Activated effector memory CD4-positive, alpha-beta T cell treated with Interleukin-2 at 50 U/mL for 16 hours (primary cell): Measurements from ENCODE around the gene OLIG2.

Source experiments
- DNase-seq: peaks from one replicate; pipeline ENCODE4 v3.0.0-alpha.2; 2020

OLIG2 gene

DNA sequence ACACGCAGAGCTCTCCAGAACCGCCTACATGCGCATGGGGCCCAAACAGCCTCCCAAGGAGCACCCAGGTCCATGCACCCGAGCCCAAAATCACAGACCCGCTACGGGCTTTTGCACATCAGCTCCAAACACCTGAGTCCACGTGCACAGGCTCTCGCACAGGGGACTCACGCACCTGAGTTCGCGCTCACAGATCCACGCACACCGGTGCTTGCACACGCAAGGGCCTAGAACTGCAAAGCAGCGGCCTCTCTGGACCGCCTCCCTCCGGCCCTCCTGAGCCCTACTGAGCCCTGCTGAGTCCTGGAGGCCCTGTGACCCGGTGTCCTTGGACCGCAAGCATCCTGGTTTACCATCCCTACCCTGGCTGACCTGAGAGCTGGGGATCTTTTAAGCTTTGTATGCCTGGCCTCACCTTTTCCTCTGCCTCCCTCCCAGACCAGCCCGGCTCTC, 8.3 kb downstream of the OLIG2 start:
- no peak for DNase-seq

DNA sequence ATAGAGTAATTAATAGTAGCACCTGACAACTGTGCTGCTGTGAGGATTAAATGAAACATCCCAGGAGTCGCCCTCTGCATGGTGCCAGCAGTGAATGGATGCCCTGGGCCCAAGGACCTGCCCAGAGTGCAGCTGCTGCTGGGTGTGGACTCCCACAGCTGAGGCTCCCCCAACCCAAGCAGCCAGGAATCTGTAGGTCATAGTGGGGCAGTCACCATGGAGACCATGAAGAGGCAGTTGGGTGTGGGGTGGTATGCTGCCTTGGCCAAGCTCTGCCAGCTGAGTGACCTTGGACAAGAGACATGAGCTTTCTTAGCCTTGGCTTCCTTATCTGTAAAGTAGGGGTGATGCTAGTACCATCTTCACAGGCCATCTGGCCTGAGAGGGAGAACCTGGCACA, 9.4 kb downstream of the OLIG2 start:
- DNase-seq: no peak

DNA sequence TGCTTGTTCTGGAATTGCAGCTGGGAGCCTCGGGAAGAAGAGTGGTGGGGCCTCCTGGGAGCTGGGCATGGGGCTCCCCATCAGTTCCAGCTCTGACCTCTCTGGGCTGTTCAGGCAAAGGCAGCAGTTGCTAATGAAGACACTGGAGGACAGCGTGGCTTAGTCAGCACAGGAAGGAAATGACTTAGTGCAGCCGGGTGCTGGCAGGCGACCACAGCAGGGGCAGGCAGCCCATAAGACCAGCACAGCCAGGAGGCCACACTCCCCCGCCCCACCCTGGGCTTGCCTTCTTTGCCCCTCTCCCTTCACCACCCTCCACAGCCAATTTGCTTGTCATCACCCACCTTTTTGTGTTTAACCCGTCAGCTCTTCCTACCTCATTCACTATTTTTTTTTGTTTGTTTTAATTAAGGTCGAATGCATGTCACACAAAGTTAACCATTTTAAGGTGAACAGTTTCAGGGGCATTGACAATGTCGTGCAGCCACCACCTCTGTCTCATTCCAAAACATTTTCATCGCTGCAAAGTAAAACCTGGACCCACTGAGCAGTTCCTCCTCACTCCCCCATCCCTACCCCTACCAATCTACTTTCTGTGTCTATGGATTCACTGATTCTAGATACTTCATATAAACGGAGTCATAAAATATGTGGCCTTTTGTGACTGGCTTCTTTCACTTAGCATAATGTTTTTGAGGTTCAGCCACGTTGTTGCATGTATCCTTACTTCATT, 10.9 kb downstream of the OLIG2 start:
- no peak for DNase-seq

DNA sequence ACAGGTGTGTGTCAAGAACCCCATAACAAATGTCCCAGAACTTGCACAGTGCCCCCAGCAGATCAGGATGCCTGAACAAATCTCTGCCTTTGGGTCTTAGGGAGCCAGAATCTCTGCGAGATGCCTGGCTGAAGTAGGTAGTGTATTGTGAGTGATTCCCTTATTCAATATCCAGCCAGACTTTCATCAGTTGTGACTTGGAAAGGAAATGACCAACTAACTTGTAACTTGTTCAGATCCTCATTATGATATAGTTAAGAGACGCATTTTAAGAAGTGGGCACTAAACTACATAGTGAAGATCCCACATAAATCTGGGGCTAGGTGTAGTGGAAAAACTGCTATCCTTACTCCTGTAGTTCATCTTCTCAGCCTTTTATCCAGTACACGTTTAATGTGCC, 11.8 kb downstream of the OLIG2 start:
- no peak for DNase-seq

DNA sequence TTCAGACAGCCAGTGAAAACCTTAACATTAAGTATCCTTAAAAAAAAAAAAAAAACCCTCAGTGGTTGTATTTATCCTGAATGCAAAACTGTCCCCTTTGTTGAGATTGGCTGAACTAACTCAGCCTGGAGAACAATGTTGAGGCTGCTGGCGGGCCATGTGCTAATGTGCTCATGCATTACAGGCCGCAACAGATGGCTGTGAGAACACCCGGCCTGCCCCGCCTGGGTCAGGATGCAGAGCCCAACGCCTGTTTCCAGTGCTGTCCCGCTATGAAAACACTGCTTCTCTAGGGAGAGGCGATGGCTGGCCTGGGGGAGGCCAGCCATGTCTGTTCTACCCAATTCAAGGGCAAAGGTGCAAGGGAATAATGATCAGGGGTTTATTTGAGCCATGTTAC, 13.8 kb downstream of the OLIG2 start:
- DNase-seq: no peak

DNA sequence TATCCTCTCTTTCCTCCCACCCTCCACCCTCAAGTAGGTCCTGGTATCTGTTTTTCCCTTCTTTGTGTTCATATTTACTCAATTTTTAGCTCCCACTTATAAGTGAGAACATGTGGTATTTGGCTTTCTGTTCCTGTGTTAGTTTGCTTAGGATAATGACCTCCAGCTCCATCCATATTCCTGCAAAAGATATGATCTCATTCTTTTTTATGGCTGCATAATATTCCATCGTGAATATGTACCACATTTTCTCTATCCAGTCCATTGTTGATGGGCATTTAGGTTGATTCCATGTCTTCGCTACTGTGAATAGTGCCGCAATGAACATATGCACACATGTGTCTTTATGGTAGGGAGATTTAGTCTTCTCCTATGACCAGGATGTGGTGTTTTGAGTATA, 14.5 kb downstream of the OLIG2 start:
- DNase-seq: no peak

DNA sequence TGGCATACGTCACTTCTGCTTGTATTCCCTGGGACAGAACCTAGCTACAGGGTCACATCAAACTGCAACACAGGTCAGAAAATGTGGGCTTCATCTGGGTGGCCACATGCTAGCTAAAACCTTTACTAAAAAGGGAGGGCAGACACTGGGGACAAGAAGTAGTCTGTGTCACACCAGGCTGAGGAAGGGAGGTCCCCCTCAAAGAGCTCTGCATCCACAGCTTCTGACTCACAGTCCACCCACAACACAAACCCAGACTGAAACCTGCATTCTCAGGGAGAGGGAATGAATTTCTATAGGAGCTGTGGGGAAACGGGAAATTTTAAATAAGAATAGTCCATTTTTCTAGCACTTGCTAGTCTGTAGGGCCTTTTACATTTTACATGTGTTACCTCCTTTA, 16.2 kb downstream of the OLIG2 start:
- no peak for DNase-seq

DNA sequence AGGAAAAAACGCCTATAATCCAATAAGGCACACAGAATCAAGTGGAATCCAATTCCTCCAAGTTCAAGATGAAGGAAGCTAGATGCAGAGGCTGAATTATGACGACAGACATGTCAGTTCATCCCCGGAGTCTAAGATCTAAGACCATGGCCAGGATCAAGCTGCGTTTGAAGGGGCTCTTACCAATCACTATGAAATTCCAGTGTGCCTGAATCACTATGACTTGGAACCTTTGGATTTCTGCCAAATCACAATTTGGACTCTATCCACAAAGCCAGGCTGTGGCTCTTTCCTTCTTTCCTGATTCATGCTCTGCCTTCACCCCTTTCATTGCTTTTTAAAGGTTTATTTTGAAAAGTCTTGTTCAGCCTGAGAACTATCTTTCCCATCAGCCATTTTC, 17.1 kb downstream of the OLIG2 start:
- no peak for DNase-seq

DNA sequence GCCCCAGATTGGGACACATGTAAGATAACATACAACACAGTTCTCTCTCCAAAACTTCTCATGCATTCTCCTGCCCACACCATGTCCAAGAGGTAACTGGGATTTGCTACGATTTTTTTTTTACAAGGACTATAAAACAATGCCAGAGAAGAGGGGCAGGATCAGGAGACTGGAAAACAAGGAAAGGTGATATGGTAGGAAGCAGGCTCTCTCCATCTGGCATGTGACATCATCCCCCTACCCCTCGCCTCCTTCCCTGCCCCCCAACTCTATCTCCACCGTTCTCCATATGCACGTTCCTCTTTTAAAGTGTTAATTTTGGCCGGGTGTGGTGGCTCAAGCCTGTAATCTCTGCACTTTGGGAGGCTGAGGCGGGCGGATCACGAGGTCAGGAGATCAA, 20.7 kb downstream of the OLIG2 start:
- DNase-seq: no peak

DNA sequence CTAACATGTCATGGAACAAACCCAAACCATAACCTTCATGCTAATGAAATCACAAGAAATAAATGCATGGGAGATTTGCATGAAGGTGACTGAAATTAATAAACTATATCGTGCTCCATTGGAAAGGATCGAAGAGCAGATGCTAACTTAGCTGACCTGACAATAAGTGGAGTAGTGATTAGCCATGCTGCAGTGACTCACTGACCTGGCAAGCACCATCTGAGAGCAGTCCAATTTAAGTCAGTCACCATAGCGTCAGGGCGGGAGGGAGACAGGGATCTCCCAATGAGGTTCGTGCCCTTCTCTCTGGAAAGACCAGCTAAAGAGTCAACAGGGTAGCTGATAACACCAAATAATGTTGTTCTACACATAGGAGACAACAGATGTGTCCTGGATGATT, 21.5 kb downstream of the OLIG2 start:
- no peak for DNase-seq

DNA sequence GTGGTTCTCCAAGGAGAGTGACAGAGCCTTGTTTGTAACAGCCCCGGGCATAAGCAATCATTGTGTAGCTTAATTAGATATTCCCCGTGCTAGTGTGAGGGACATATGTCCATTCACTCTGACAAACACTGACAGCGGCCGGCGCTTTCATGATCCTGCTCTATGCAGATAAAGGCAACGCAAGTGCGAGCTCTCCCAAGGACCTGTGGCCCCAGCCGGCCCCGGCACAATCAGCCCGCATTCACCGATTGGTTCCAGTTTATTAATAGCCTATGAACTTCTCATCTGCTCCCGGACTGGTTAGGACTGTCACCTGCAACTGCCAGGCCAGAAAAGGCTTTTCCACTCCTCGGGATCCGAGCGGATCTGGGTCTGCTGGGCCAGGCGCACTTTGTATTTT, 26.2 kb downstream of the OLIG2 start:
- no peak for DNase-seq

DNA sequence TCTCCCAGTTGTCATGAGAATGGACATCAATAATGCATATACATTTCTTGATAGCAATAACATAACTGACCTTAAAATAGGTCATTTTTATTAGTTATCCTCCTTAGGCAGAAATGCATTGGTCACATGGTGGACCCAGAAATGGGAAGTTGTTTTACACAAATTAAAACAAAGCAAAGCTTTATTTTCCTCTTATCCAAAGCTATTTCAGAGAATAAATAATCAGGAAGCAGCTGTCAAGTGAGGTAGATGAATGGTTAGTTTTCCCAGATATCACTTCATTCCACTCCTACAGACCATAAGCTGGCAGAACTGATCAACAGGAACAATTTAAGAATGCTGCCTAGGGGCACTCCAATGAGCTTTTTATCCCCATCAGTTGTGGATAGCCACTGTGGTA, 28.2 kb downstream of the OLIG2 start:
- DNase-seq: no peak

DNA sequence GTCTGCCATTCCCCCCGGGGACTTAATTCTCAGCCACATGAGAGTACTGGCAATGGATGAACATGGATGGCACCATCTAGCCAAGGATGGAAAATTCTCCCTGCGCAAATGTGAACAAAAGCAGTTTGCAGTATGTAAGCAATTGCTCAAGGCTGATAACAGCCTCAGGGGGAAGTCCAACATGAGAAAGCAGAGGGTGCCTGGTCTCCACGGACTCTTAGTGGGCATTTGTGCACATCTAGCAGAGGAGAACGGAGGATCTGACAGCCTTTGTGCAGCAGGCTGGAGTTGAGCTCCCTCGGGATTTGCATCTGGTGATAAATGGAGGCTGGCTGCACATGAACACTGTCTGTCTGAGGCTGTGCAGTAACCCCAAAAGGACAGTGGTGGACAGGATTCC, 30.3 kb downstream of the OLIG2 start:
- DNase-seq: no peak

DNA sequence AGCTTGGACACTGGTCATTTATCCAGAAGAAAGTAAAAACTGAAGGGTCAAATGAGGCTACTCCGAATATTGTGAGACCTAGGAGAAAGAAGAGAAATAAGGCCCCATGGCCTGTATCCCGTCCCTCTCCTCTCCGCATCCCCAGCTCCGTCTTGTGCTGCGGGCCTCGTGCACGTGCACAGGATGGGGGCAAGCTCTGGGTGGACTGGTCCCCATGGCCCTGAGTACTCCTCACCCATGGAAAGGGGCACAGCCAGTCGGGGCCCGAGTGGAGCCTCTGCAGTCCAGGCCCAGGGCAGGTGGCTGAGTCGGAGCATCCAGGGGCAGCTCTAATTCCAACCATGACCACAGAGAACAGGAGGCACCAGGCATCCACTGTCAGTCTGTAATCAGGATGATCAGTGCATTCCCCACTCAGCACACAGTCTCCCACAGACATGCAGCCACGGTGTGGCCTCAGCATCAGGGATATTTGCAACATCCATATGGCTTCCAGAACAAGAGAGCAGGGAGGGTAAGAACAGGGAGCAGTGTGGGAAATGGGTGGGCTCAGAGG, 31.7 kb downstream of the OLIG2 start:
- DNase-seq: no peak

DNA sequence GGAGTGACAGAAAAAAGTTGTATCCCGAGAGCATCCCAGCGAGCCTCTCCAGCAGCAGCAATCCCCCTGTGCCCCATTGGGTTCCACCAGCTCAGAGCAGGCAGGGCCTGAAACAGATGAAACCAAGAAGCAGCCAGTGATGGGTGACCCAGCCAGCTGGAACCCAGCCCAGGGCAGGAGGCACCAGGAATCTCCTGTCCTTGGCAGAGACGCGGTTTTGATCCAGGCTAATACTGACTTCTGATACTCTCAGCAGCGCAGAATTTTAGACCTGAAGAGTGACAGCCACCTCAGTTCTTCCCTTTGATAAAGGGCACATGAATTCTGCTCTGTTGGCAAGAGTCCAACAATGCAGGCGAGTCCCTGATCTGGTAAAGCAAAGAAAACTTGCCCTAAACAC, 32.8 kb downstream of the OLIG2 start:
- DNase-seq: no peak

DNA sequence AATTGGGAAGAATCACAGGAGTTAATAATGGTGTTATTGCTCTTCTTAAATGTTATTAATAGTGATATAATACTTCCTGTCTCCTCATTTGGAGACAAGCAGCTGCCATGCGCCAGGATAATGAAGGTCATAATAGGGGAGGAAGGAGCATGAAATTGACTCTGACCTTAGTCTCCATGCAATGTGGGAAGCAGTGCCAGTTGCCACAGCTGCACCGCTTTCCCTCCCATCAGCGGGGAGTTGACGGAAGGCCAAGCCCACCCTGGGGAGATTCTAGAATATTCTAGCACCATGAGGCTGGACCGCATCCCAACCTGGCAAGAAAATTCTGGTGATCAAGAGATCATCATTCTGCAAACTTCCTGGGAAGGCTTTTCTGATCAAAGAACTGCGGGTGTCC, 33.2 kb downstream of the OLIG2 start:
- DNase-seq: no peak

DNA sequence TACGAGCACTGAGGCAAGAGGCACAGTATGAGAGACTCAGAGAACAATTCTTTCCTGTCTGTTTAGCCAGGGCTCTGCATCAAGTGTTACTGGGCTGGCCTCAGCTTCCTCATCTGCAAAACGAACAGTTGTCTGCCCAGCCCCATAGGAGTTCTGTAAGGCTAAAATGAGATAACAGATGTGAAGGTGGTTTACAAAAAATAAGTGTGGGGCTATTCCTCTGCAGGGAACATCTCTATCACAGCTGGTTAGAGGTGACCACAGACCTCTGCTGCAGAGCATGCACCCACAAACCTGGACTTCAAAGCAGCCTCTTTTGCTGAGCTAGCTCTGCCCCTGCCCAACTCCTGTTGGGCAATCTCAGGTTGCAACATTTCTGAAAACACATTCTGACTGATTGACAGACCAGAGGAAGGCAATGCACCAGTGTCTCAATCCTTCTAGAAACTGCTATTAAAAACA, 33.7 kb downstream of the OLIG2 start:
- DNase-seq: no peak

DNA sequence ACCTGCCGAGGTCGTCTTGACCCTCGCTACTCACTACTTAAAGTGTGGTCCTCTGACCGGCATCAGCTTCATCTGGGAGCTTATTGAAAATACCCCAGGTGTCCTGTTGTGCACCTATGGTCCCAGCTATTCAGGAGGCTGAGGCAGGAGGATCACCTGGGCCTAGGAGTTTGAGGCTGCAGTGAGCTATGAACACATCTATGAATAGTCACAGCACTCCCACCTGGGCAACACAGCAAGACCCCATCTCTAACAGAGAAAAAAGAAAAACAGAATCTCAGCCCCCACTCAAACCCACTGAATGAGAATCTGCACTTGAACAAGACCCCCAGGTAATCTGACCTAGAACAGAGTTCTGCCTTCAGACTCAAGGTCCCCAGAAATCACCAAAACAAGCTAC, 35.5 kb downstream of the OLIG2 start:
- no peak for DNase-seq

DNA sequence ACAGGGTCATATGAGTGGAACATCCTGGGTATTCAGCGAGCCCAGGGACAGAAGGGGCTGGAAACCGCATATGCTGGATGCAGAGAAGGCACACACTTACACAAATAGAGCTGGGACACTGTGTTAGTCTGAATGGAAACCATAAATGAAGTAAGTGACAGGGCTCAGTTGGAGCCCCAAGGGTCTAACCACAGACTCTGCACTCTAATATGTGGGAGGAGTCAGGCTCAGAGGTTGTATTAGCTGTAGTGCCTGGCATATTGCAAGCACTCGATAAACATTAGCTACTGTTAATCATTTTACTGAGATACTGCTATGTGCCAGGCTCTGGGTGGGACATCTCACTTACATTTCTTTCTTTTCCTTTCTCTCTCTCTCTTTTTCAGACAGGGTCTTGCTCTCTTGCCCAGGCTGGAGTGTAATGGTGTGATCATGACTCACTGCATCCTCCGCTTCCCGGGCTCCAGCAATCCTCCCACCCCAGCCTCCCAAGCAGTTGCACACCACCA, 37.7 kb downstream of the OLIG2 start:
- no peak for DNase-seq

DNA sequence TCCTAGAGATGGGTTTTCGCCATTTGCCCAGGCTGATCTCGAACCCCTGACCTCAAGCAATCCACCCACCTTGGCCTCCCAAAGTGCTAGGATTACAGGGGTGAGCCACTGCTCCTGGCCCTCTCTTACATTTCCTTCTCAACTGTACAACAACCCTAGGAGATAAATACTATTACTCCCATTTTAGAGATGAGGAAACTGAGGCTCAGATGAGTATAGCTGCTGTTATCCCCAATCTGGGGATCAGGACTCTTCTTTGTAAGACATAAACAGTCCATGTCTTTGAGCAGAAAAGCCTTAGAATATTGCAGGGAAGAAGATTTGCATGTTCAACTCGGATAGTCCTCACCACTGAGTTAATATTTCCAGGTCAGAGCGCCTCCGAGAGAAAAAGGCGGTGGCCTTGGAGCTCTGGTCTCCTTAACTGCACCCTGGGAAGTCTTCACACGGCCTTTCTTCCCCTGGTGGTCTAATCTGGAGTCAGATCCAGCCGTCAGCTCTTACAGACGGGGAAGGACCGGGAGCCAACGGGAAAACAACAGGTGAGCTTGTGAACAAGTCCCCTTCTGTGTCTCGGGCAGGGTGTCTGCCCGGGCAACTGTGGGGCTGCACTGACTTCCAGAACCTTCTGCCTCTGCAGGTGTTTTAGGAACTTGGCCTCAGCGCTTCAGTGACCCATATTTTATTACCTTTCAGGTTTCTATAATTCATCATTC, 38.3 kb downstream of the OLIG2 start:
- DNase-seq: no peak

DNA sequence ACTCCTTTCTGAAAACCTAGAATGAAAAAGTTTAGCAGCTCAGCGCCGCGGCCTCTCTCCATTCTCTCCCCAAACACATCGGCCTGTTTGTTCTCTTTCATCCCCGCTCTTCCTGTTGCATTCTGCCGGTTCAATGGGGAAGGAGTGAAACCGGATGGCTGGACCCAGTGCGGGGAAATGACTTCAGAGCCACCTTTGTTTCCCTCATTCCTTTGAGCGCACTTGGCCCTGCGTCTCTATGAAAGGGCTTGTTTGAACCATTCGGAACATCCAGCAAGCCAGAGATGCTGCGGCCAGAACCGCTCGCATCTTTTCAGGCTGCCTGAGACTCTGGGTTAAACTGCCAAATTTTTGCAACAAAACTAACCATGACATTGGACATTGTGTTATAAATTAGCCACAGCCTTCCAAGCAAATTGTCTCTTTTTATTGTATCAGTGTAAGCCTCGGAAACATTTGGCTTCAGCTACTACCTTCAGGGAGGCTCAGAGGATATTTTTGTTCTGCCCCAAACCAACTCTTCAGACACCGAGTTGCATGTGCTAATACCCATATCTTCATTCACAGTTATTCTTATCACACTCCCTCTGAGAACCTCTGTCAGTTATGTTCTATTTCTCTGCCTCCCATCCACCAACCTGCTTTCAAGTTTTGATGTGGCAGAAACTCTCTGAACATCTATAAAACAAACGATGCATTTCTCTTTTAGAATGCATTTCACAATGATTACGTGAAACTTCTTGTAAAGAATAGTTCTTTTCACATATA, 39.1 kb downstream of the OLIG2 start:
- no peak for DNase-seq

DNA sequence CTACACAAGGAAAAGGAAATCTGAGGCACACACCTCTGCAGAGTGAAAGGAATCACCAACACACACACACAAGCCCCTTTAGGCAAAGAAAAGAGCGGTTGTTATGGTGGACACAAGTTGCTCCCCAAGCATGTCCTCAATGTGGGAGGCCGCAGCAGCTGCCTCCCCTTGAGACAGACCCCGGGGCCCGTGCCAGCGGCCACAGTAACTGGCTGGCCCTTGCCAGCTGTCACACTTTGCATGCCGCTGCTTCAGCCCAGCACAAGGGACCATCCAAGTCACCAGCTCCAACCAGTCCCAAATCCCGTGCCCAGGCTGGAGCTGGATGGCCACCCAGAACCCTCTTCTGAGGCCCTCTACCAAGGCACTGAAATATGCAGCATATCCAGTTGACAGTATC, 41.3 kb downstream of the OLIG2 start:
- no peak for DNase-seq

DNA sequence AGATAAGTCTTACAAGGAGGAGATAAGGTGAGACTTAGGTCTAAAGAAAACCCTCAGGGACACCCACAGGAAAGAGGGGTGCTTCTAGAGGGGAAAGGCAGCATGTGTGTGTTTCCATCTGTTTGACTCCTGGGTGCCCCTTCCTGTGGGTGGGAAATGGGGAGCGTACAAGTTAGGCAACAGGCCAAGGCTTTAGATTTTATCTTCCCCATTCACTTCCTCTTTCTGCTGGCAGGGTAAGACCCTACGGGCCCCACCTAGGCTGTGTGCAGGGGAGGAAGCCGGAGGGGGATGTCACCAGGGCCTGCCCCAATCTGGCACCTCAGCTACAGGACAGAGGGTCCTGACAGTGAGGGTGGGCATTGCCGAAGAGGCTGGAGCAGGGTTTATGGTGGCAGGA, 41.7 kb downstream of the OLIG2 start:
- DNase-seq: no peak
